Neural cell (in vitro differentiated cells): Measurements from ENCODE around the gene ARPC1B.

Experiments
- EZH2 ChIP-seq: fragments of 200-600, 300-800 bp; shearing (Covaris generic), sonication (generic); IDR thresholded peaks from 2 replicates; pipeline ENCODE4 v1.6.1; 2014; ENCODE audit warnings: antibody characterized with exemption, low read length, borderline replicate concordance, mild to moderate bottlenecking; ENCODE audit not compliant: insufficient read depth, poor library complexity, severe bottlenecking
- TF ChIP-seq, protein P1 (sequence below): fragments of 450-650 bp; IDR thresholded peaks from 2 replicates; pipeline ENCODE4 v1.5.1; 2014; ENCODE audit warnings: antibody characterized with exemption, mild to moderate bottlenecking, moderate library complexity; ENCODE audit not compliant: poor library complexity, severe bottlenecking

DNA sequence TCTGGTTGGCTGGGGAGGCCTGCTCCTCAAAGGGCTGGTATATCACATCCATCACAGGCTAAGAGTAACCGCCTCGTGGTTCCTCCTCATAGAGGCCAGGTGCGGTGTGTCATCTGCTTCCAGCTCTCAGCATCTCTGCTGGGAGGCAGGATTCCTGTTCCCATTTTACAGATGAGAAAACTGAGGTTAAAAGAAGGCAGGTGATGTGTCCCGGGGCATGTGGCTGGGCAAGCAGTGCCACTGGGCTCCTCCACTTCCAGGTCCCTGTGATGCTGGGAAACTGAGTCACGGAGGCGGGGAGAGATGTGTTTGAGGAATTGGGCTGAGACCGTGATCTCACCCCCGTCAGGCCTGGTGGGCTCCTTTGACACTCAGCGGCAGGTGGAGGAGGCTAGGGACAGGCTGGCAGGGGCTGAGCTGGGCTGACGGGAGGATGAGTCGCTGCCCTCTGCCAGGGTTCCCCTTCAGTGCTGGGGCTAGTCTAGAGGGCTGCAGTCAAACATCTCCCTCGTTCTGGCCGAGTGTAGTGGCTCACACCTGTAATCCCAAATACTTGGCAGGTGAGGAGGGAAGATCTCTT is 9.4 kb downstream of the ARPC1B start:
- TF ChIP-seq, protein P1, sequence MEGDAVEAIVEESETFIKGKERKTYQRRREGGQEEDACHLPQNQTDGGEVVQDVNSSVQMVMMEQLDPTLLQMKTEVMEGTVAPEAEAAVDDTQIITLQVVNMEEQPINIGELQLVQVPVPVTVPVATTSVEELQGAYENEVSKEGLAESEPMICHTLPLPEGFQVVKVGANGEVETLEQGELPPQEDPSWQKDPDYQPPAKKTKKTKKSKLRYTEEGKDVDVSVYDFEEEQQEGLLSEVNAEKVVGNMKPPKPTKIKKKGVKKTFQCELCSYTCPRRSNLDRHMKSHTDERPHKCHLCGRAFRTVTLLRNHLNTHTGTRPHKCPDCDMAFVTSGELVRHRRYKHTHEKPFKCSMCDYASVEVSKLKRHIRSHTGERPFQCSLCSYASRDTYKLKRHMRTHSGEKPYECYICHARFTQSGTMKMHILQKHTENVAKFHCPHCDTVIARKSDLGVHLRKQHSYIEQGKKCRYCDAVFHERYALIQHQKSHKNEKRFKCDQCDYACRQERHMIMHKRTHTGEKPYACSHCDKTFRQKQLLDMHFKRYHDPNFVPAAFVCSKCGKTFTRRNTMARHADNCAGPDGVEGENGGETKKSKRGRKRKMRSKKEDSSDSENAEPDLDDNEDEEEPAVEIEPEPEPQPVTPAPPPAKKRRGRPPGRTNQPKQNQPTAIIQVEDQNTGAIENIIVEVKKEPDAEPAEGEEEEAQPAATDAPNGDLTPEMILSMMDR = no peak
- TF ChIP-seq EZH2 = no peak
